Measurements from ENCODE around the gene ALG2.

ALG2 gene

DNA sequence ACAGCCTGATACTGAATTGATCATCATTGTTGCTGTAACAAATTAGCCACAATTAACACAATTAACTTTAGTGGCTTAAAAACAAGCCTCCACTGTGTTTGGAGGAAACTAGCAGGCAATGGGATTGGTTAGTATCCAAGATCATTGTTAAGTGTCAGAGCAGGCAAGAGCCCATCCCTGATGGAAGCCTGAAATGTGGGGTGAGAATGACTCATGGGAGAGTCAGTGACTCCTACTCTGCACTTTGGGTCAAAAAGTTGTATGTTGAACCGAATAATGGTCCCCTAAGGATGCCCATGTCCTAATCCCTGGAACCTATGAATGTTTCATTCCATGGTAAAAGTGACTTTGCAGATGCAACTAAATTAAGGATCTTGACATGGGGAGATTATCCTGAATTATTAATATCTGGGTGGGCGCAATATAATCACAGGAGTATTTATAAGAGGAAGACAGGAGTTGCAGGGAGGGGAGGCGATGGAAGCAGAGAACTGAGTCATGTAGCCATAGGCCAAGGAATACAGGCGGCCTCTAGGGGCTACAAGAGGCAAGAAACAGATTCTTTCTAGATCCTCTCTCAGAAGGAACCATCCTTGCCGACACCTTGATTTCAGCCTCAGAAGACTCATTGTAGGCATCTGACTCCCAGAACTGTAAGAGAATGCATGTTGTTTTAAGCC is 28.8 kb downstream of the ALG2 start:
- no peak for DNase-seq (ENCODE audit: low read depth in 2 of 2)

DNA sequence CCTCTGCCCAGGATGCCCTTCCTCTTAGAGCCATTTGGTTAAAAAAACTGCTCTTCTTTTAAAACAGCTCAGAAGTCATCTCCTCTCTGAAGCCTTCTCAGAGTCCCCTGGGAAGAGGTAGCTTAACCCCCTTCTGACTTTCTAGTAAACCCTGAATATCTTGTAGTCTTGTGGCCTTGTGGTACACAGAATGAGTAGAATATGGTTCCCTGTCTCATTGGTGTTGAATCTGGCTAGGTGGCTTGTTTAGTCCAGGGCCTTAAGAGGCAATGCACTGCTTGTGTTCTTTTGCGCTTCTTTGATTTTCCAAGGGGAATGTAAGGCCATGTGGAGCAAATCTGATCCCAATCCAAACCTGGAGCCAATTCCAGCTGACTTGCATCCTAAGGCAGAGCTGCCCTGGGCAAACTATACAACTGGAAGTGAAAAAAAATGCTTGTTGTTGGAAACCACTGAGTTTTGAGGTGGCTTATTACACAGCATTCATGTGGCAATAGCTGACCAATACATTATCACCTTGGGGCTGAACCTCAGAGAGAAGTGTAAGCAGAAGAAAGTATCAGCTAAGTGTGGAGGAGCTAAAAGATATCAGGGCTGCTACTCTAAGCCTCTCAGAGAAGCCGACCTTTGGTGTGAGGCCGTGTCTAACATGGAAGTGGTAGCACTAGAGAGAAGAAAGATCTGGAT is 31.0 kb downstream of the ALG2 start:
- DNase-seq (ENCODE audit: low read depth in 2 of 2) = no peak

DNA sequence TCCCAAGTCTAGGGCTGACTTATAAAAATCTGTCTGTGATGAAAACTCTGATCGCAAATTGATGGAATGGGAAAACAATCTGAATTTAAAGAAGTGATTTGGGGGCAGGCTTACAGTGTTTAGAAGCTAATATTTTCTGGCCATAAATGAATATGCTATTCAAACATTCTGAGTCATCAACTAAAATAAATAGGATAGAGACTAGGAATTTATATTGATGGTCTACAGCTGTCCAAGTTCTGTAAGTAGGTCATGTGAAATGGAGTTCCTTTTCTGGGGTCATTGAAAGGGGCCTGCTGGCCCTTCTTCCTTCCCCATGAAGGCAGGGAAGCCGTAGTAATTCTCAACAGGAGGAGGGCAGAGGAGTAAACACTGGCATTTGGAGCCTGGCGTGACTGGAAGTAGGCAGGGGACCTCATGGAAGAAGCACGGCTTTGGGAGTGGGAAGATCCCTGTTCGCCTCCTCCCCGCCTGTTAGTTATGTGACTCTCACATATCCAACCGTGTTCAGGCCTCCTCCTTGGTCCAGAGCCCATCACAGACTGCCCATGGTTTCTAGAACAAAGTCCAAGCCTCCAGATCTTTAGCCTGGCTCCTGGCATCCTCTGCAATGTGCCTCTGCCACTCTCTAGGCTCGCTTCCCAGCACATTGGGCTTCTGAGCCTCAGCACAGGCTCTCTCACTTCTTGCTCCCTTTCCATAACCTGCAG is 31.7 kb downstream of the ALG2 start:
- no peak for DNase-seq (ENCODE audit: low read depth in 2 of 2)

DNA sequence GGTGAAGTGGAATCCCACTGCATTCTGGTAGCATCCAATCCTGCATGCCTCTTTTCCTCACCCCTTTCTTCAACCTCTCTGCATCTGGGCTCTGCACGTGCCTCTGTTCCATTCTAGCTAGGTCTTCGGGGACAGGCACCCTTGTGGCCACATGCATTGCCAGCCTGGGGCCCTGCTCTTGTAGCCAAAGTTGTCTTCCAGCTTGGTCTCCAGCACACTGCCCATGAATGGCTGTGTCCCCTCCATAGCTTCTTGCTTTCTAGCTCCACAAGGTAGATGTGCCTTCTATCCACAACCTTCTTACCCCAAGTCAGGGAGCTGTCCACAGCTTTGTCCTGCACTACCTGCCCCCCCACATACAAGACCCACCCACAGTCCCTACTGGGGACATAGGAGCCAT is 32.6 kb downstream of the ALG2 start:
- no peak for DNase-seq (ENCODE audit: low read depth in 2 of 2)

DNA sequence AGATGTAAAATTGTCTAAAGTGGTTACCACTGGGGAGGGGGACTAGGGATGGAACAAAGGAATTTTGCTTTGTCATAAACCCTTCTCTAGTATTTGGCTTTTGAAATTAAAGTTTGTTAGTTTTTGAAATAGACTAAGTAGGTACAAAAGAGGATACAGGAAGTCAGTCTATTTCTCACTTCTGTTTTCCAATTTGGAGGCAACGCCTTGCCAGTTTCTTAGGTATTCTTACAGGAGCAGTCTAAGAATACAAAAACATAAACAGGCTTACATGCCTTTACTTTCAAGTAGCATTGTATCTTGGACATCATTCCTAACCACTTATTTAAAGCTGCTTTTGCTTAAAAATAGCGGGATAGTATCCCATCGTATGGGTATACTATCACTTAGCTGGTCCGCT is 34.4 kb downstream of the ALG2 start:
- DNase-seq (ENCODE audit: low read depth in 2 of 2) = no peak

DNA sequence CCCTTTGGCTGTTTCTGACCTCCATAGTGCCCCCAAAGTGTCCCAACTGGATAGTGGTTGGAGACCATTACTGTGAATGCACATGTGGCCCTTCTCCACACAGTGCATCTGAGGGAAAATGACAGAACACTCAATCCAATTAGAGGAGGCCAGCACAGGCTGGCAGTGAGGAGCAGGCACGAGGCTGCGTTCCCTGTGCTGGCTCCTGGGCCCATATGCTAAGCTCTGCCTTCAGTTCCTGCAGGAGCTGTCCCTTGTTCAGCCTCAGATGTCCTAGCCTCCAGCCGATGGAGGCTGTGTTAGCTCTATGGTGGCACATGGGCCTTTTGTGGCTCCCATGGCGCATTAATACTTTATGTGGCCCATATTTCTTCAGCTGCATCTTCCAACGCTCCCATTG is 35.8 kb downstream of the ALG2 start:
- no peak for DNase-seq (ENCODE audit: low read depth in 2 of 2)

DNA sequence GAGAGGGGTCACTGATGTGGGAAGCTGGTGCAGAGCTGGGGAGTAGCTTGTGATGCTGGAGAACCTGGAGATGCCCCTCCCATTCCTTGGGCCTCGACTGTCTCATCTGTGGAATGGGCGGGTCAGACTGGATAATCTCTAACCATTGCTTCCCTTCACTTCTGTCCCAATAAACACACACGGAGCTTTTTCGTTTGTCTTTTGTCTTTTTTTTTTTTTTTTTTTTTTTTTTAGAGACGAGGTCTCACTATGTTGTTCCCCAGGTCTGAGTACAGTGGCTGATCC is 36.5 kb downstream of the ALG2 start:
- DNase-seq (ENCODE audit: low read depth in 2 of 2) = no peak

DNA sequence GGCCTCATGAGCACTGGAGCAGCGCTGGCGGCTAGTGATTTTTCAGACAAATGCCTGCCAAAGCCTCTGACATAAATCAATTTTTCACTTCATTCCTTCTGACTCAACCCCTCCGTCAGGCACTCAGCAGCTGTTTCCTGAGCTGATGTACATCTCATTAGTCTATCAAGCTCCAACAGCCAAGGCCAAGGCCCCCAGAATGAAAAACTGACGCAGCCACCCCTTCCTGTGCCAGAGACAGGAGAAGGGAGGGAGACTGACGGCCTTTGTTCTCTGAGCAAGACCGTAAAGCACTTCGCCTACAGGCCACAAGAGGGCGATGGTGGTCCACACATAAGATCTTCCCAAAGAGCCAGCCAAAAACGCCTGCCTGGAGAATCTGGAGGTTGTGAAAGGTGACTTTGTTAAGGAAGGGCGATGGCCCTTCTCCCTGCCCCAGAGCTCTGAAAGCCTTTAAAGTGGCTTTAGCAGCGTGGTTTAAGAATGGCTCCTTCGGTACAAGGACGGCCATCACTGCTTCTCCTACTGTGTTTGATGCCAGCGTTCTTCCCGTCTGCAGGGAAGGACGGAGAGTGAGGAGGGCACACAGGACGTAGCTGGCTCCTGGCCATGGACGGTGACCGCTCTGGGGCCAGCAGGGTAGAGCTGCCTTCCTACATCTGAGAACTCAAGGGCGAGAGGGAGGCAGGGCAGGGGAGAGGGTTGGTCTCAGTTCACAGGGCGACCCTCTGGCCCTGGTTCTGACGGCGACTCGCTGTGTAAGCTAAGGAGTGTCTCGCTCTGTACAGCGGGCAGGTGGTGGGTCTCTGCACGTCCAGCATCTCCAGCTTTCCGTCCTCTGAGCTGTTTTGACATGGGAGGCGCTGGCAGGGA is 37.0 kb downstream of the ALG2 start:
- peak; percentile 67 to 70 for DNase-seq (ENCODE audit: low read depth in 2 of 2)

DNA sequence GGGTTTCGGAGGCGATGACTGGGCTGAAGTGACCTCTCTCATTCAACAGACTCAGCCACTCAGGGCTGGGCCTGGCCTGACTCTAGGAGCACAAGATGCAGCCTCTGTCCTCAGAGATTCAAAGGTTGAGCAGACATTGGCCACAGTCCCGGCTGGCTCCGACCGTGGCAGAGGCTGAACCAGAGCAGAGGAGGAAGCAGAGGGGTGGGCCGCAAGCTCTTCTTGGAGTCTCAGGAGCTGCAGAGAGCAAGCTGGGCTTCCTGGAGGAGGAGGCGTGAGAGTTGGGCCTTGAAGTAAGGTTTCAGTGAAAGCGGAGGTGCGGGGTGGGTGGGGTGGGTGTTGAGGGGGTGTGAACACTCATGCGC is 37.6 kb downstream of the ALG2 start:
- no peak for DNase-seq (ENCODE audit: low read depth in 2 of 2)

DNA sequence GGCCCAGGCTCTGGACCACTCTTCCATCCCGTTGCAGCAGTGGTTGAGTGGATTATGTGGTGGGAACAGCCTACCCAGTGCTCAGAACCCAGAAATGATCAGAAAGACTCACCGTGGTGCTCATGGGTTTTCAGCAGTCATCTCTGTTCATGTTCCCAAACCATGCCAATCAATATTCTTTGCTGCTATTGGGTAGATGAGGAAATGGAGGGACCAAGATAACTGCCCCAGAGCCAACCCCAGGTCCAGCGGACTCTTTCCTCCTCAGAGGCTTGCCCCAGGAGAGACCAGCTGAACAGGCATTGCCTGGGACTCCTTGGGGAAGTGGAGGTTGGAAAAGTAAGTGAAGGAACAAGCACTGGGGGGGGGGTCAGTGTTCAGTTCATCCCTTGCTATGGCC is 38.1 kb downstream of the ALG2 start:
- DNase-seq (ENCODE audit: low read depth in 2 of 2) = no peak

DNA sequence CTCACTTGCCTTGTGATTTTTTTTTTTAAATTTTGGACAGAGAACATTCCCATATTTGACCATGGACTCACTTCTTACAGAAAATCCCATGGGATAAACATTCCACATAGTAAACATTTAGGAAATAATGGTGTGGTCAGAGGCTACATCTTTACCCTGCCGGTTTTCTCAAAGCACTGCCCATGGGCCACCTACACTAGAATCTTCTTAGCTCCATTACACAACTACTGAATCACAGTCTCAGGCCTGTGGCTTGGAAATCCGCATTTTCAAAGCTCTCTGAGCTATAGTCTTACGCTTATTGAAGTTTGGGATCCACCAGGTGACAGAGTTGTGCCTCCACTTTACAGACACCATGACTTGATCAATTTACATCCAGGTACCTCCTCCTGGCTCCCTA is 39.4 kb downstream of the ALG2 start:
- no peak for DNase-seq (ENCODE audit: low read depth in 2 of 2)

DNA sequence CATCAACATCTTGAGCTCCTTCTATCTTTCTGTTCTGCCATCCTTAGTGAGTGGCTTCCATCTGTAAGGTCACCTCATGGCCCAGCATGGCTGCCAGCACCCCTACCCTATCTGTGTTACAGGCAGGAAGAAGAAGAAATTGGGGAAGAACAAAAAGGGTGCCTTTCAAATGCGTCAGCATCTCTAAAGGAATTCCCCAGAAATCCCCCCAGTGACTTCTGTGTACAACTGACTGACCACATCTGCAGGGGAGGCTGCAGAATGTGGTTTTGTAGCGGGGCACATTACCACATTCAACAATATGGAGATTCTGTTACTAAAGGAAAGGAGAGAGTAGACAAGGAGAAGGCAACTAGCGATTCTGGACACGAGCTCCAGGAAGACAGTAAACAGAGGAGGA is 40.1 kb downstream of the ALG2 start:
- DNase-seq (ENCODE audit: low read depth in 2 of 2) = peak in 1 of 2 donors; percentile 30

DNA sequence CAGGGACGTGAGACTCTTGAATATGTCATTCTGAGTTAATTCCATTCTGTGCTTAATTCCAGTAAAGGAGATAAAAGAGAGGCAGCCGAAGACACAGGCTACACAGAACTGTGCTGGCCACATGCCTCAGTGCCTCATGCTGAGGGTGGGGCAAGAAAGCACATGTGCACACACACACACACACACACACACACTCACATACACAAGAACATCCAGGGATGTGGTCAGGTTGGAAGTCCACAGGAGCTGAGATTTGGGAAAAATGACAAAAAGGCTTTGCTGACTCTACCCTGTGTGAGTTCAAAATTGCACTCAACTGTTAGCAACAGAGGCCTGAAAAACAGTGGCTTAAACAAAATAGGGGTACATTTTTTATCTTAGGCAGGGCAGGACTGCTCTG is 40.5 kb downstream of the ALG2 start:
- no peak for DNase-seq (ENCODE audit: low read depth in 2 of 2)

DNA sequence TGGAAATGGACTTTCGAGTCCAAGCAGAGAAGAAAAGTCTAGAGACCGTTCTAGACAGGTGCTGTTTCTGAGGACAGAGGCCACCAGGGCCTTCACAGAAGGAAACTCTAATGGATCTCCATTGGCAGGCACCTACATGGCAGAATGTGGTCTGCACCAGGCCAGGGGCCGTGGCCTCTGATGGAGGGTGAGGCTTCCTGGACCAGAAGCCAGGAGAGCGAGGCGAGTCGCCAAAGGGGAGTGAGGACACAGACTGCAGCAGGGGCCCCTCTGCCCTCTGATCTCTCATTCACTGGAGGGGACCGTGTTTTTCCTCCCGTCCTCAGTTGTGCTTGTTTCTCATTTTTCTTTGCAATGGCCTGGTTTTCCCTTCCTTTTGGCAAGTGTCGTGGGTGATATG is 41.1 kb downstream of the ALG2 start:
- peak in 1 of 2 donors; percentile 15 for DNase-seq (ENCODE audit: low read depth in 2 of 2)

DNA sequence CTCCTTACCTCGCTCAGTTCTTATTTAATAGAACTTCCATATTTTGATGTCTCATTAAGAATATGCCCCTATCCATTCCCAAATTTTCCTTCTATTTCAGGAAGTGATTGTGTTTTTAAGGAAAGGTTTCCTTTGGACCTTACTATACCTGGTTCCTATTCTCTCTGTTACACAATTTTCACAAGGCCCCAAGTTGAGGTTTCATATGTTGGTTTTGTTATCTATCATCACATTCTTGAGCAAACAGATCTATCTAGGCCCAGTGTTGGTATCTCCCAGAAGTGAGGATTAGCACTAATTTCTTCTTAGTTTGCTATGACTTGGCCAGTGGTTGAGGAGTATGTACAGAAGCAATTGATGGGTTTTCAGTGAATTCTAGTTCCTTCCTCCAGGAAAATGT is 41.5 kb downstream of the ALG2 start:
- no peak for DNase-seq (ENCODE audit: low read depth in 2 of 2)

DNA sequence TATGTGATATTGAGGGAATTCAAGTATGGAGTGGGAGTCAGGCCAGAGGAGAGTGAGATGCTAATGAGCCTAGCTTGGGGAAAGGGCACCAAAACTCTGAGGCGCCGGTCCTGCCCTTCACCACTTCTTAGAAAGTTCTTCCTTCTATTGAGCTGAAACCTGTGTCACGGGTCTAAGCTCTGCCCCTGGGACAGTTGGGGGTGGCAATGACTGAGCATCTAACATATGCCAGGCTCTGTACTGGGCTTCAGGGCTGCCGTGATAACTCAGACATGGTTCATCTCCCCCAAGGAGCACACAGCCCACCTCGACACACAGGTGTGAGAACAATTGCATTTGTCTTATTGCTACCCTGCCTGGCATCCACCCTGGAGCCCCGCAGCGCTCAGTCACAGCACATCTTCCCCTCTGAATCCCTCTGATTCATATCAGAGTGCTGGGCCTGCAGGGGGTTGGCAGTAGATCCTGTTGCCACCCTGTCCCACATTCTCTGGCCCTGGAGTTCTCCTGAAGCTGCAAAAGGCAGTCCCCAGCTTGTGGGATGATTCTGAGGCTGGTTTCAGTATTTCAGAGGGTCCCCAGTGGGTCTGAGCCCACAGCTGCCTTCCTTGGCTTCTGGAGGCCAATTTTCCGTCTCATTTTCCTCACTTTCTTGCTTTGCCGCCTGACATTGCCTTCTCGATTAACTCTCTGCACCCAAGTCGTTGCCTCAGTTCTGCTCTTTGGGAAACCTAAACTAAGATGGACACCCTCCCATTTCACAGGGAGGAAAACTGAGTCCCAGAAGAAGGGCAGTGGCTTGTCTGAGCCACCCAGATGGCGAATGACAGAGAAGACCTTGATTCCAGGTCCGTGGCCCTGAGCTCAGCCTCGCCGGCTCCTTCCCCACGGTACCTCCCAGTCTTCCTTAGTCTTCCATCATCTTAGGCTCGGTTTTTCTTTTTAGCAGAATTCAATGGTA is 42.5 kb downstream of the ALG2 start:
- DNase-seq (ENCODE audit: low read depth in 2 of 2) = no peak

DNA sequence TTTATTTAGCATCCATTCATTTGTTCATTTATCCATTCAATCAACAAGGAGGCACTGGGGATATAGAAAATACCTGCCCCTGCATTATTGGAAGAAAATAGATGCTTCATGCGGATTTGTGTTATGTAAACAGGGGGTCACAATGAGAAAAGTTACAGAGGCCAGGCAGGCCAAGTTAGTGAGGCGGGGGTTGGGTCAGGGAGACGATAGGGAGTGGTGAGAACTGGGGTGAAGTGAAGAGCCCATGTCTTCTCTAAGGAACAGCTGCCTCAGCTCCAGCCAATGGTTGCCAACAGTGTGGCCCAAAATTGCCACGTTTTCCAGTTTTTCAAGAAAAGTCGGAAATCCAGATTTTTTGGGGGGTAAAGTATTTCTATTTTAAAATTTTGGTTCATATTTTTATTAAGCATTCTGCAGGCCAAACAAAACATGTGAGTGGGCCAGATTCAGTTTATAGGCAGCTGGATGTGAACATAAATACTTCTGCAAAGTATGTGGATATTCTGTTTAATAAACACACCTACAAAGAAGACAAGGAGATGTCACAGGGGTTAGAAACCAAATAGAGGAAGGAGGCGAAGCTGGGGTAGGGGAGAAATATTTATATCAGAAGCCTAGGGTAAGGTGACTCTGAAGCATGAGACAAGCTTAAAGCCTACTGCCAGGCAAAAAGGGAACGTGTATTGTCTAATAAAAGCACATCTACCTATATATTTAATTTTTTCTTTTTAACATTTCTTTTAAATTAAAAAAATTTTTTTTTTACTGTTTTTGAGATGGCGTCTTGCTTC is 44.0 kb downstream of the ALG2 start:
- DNase-seq (ENCODE audit: low read depth in 2 of 2) = no peak

DNA sequence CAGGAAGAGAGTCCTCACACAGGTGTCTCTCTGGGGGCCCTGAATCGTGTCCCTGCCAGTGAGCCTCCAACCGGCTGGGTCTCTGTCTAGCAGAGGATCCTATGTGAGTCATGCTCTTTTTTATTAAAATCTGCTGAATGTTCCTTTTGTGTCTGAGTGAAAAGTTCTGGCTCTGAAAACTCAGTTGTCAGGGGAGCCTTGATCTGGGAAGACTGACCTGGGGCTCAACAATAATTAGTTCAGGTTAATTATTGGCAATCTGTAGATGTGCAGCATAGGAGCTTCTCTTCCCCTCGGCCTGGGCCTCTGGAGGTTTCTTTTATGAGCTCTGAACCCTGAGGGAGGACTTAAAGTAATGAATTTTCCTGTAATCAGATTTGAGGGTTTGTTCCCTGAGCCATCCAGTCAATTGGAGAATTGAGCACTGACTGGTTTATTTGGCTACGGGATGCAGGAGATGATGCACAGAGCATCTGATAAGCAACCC is 45.2 kb downstream of the ALG2 start:
- no peak for DNase-seq (ENCODE audit: low read depth in 2 of 2)

DNA sequence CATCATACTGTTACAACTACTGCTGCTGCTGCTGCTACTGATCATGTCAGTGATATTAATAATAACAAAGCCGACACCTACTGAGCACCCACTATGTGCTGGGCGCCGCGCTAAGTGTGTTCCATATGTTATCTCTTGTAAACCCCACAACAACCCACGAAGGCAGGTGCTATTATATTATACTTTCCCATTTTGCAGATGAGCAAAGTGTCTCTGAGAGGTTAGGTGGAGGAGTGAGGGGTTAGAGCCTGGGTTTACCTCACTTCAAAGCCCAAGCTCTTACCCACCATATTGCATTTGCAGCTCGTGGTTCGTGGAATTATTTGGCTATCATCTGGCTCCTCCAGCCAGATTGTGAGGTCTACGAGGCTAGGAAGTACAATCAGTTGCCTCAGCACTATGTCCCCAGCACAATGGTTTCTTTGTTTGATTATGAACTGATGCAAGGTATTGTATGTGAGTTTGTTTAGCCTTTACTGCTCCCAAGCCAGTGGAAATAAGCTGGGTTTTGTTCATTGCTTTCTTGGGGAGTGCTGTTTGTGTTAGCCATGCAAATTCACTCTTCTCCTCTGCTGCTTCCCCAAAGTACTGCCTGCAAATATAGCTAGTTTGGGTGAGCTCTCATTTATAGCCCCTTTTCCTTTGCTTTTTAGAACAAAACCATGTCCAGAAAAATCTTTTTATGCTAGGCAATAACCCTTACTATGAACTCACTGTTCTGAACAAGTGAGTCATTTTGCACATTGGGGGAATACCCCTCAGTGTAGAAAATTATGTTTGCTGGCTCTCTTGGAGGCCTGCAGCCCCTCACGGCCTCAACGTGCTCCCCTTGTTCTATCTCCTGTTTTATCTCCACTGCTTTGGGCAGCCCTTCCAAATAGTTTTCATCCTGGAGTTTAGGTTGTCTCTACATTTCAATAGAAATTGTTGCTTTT is 47.9 kb downstream of the ALG2 start:
- no peak for DNase-seq (ENCODE audit: low read depth in 2 of 2)
